Measurements from ENCODE around the gene RNU1-2.
"Not testable (repeated sequence)": the region's sequence is repeated elsewhere in the genome, so short reads cannot be mapped to it uniquely, and the experiment has no call there.

Gene RNU1-2

GRCh38 chr1:16895598-16896315, at the start of gene RNU1-2:
TSS of gene RNU1-2 (plus strand) at chr1:16895980.
- DNase-seq = peak; percentile 94

- DNase-seq = not testable (repeated sequence)
These were observed 39.6 kb upstream of the RNU1-2 start for GRCh38 chr1:16856201-16856600.

- DNase-seq = not testable (repeated sequence)
These were observed 36.4 kb upstream of the RNU1-2 start for GRCh38 chr1:16859167-16860041.

DNA sequence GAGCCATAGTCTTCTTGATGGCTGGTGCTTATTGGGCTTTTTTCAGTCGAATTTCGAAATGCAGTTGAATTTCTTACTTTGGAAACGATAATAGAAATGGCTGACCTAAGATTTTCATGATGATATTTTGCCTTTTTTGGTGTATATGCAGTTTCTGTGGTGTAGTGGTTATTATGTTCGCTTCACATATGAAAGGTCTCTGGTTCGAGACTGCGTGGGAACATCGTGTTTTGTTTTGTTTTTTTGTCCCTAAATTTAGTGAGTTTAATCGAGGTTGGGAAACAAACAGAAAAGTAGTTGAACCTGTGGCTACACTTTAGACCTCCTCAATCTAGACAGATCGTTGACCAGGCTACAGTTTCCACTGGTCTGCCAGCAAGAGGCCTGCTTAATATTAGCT, 35.7 kb upstream of the RNU1-2 start:
- DNase-seq = not testable (repeated sequence)

- peak; percentile 11 for DNase-seq
These were observed 33.9 kb upstream of the RNU1-2 start for GRCh38 chr1:16861832-16862245.

- not testable (repeated sequence) for DNase-seq
These were observed 33.4 kb upstream of the RNU1-2 start for GRCh38 chr1:16862415-16862814.

DNA sequence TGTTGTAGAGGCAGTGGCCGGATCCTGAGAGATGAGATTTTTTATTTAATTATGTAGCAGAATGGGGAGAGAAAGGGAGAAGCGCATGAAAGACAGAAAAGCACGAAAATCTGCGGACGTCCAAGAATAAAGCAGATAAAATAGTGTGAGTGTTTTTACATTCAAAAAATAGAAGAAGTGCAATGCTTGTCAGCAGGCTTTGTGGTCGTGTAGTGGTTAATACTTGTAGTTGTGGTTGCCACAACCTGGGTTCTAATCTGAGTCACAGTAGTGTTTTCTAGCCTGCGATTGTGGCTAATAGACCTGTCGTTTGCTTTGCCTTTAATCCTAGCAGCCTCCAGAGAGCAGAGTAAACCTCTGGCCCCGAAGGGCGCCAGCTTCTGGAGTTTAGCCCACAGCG, 32.8 kb upstream of the RNU1-2 start:
- DNase-seq = not testable (repeated sequence)

- DNase-seq = not testable (repeated sequence)
These were observed 28.7 kb upstream of the RNU1-2 start for GRCh38 chr1:16866926-16867707.

GRCh38 chr1:16868787-16869186, 27.0 kb upstream of the RNU1-2 start:
- not testable (repeated sequence) for DNase-seq

DNA sequence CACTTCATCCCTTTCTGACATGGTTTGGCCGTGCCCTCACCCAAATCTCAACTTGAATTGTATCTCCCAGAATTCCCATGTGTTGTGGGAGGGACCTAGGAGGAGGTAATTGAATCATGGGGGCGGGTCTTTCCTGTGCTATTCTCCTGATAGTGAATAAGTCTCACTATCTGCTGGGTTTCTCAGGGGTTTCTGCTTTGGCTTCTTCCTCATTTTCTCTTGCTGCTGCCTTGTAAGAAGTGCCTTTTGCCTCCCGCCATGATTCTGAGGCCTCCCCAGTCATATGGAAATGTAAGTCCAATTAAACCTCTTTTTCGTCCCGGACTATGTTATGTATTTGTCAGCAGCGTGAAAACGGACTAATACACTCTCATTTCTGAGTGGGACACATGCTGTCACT, 25.8 kb upstream of the RNU1-2 start:
- DNase-seq = not testable (repeated sequence)

- not testable (repeated sequence) for DNase-seq
These were observed 24.6 kb upstream of the RNU1-2 start for GRCh38 chr1:16871171-16871570.

GRCh38 chr1:16872152-16873075, 23.4 kb upstream of the RNU1-2 start:
- not testable (repeated sequence) for DNase-seq

- DNase-seq = peak; percentile 64
These were observed 22.5 kb upstream of the RNU1-2 start for GRCh38 chr1:16873076-16873879.

DNA sequence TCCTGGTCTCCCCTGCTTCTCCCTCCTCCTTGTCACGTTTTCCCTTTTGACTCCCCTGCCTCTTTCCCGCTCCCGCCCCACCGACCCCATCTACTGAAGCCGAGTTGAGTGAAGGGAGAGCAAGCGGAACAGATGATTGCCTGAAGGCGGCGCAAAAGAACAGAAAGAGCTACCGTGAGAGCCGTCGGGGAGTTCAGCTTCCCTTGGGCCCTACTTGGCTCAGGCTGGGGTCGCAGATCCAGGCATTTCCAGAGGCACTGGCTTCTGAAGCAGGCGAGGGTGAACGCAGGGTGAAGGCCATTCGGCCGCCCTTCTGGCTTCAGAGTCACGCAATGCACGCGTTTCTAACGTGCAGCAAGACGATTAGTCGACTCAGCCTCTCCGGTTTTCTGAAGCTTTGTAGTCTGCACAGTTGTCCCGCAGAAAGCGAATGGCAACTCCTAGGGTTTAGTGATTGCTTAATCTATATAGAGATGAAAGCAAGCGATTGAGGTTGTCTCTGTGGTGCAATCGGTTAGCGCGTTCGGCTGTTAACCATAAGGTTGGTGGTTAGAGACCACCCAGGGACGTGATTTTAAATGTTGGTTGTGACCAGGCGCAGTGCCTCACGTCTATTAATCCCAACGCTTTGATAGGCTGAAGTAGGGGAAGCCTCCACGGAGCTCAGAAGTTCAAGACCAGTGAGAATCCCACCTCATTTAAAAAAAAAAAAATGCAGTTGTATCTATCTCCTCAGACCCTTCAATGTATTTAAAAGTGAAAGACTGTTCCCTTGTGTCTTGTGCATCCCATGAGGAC, 20.6 kb upstream of the RNU1-2 start:
- not testable (repeated sequence) for DNase-seq

DNA sequence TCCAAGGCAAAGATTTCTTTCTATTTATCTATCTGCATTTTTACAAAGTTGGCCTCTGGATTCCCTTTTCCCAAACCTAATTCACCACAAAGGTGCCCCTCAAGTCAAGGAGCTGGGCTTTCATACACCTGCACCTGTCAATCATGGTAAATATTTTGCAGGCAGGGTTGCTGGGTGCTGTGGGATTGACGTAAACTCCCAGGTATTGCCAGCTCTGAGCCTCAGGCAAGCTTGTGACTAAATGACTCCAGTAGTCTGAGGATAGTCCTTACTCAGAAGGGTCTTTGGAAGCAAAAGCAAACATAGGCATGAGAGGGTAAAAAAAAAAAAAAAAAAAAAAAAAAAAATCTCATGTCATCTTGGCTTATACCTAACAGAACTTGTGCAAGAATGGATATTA, 14.0 kb upstream of the RNU1-2 start:
- not testable (repeated sequence) for DNase-seq

DNA sequence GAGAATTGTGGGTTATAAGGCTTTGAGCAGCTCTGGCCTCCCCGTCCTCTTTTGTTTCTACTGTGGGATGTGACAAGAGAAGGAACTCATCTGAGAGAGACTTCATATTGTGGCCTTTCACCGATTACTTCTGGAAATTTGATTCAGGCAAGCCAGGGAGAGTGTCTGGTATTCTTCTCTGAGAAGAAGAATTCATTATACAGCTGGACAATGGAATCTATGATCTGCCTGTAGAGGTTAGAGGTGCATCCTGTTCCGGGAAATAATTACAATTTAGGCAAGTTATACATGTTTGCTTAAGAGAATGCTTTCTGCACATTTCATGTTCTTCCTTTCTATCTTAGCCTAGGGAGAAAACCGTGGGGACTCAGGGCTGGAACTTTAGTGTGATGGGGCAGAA, 12.8 kb upstream of the RNU1-2 start:
- no peak for DNase-seq

DNA sequence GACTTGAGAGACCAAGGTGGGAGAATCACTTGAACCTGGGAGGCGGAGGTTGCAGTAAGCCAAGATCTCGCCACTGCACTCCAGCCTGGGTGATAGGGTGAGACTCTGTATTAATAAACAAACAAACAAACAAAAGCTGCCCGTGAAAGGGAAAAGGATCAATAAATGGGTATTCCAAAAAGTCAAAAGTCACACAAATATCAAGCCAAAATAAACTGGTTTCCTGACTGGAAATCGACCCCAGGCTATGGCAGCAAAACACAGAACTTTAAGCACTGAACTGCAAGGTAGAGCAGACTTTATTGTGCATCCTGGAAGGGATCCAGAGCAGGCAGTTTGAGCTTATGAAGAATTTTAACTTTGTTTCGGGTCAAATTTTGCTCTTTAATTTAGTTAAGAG, 11.3 kb upstream of the RNU1-2 start:
- DNase-seq = not testable (repeated sequence)

DNA sequence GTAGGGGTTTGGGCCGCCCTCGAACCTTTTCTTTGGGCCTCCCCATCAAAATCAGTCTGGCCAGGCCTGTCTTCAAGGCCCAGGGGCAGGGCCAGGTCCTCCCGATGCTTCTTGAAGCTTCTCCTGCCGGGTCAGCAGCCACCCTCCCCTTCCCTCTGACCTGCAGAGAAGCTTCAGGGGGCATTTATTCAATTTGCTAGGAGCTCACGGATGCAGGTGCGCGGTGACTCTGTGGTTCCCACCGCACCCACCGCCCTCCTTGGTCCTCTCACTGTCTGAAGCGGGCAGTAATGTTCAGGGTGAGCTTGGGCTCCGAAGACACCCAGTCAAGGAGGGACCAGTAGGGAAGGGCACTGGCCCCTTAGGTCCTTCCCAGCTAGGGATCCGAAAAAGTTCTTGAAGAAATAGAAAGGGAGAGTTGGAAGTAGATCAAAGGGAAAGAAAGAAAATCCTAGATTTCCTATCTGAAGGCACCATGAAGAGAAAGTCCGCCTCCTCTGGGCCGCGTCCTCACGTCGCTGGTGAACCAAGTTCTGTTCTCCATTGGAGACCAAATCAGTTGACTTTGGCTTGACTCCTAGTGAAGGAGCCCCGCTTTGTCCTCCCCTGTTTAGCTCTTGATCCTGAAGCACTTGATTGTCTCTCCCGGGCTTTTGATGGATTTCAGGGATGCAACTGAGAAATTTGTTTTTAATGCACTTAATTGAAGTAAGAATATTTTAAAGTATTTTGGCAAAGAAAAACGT, 8.7 kb upstream of the RNU1-2 start:
- no peak for DNase-seq
